Mammary microvascular endothelial cell (primary cell): ENCODE results near the gene DEDD2. TPM values are rescaled to one million over a fixed set of nuclear protein-coding genes. Genes with fewer than 3 reads are reported as not detected.

Experiments used
- total RNA-seq: library from RNA; depleted of rRNA; stranded (reverse); fragments of >200 nt; gene quantifications from 2 replicates; pipeline ENCODE4 v1.2.3, GENCODE V29; 2015

Gene DEDD2
- total RNA-seq = 24.6 and 31.9 TPM in 2 replicates

DNA sequence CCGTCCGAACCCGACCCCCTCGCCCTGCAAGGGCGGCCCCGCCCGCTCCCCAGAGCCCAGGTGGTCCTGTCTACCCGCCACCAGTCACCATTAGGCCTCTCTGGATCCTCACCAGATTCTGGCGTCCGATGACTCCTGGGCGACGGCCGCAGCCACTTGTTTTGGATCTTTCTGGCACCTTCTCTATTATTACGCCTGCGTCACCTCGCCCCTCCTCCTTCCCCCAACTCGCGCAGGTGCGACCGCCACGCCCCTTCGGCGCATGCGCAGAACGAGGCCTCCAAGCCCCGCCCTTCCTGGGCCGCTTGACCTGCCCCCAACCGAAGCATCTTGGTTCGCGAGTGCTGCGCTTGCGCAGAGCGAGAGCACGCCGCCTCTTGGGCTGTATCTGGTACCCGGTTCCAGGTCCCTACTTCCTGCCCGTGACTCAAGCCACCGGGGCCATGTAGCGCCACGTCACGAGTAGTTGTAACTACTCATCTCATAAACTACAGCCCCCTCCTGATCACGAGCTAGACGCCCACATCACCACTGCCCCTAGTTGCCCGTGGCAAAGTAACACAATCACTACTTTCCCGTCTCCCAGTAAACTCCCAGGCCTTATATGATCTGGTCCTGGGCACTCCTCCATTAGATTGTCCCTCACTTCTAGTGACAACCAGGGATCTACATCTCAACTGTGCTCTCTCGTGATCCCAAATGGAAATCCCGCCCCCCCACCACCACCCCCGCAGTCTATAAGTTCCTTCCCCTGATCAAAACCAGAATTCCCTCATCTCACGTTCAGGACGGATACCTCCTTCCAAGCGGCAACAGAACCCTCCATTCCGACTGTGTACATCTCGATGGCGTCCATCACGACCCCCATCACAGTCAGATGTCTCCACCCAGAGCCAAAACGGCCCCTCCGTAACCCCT is at the start of gene DEDD2:
TSS of gene DEDD2 (minus strand) at position 158 of the 918 bp plus-strand sequence. CDS start 670 bp downstream, outside the sequence.

GRCh38 chr19:42254850-42255765 is 37.6 kb upstream of the DEDD2 start, which contains the start of gene ERF:
Gene ERF, minus strand, starts transcription at chr19:42255128. Its CDS starts 129 bp downstream, at chr19:42254999.

GRCh38 chr19:42242512-42243409 is 25.3 kb upstream of the DEDD2 start, which contains the start of gene GSK3A:
Gene GSK3A, minus strand, starts transcription at chr19:42242602. Its CDS starts 137 bp downstream, at chr19:42242465.

GRCh38 chr19:42219812-42220750 is 2.6 kb upstream of the DEDD2 start, which contains the start of gene ZNF526:
Gene ZNF526, plus strand, starts transcription at chr19:42220312. Its CDS starts 4,092 bp downstream, at chr19:42224404.

Other genes starting within 250 kb of the DEDD2 start
- not detected in 2 replicates for gene ATP1A3, start 223.4 kb downstream of the DEDD2 start, total RNA-seq
- not detected in 2 replicates for gene GRIK5, start 147.5 kb downstream of the DEDD2 start, total RNA-seq
- gene ZNF574, start 141.5 kb downstream of the DEDD2 start, total RNA-seq = 14.5 and 17.2 TPM in 2 replicates
- gene POU2F2, start 85.2 kb downstream of the DEDD2 start, total RNA-seq = 1.00 and 1.9 TPM in 2 replicates
- 6.2 and 7.4 TPM in 2 replicates for gene ZNF526, start 2.6 kb upstream of the DEDD2 start, total RNA-seq
- gene GSK3A, start 24.9 kb upstream of the DEDD2 start, total RNA-seq = 20.9 and 25.7 TPM in 2 replicates
- gene ERF, start 37.5 kb upstream of the DEDD2 start, total RNA-seq = 33.5 and 47.5 TPM in 2 replicates
- 39.7 and 42.8 TPM in 2 replicates for gene CIC, start 51.6 kb upstream of the DEDD2 start, total RNA-seq
- gene PRR19, start 84.5 kb upstream of the DEDD2 start, total RNA-seq = 0.27 and 1.0 TPM in 2 replicates
- gene PAFAH1B3, start 84.9 kb upstream of the DEDD2 start, total RNA-seq = 32.9 and 44.7 TPM in 2 replicates
- gene TMEM145, start 95.6 kb upstream of the DEDD2 start, total RNA-seq = 0.27 TPM in 1 of 2 replicates, not detected in the other
- 17.9 and 22.0 TPM in 2 replicates for gene MEGF8, start 108.0 kb upstream of the DEDD2 start, total RNA-seq
- gene CNFN, start 172.6 kb upstream of the DEDD2 start, total RNA-seq = 1.00 TPM in 1 of 2 replicates, not detected in the other
- gene LIPE, start 209.7 kb upstream of the DEDD2 start, total RNA-seq = 16.7 and 25.6 TPM in 2 replicates
- gene CXCL17, start 225.3 kb upstream of the DEDD2 start, total RNA-seq = not detected in 2 replicates